OCI-LY3 (cell line): Measurements from ENCODE around the gene TNP2.

Experiments used
- CTCF ChIP-seq: fragments of 200-600, 300-600 bp; sonication (generic); IDR thresholded peaks from 2 replicates; pipeline ENCODE4 v1.5.1; 2014; ENCODE audit warnings: antibody characterized with exemption, low read length, low read depth
- EZH2phosphoT487 ChIP-seq: fragments of 200-600 bp; shearing (Covaris generic); IDR thresholded peaks from 2 replicates; pipeline ENCODE4 v1.6.1; 2018; ENCODE audit warnings: antibody characterized with exemption, mixed run types, low read depth

- no peak for TF ChIP-seq CTCF
- TF ChIP-seq EZH2phosphoT487: no peak
Observed at GRCh38 chr16:11283820-11284248, 14.7 kb upstream of the TNP2 start.
